GM06990 (cell line): ENCODE results near the gene DESI2.

Experiments used
- DNase-seq: peaks from one replicate; pipeline ENCODE4 v3.0.0-alpha.2; 2011; ENCODE audit not compliant: insufficient read length; ENCODE audit errors: extremely low read depth
- H3K27me3 ChIP-seq: replicated peaks from 2 replicates; pipeline ENCODE4 v1.6.0; 2011; ENCODE audit warnings: low read length; ENCODE audit not compliant: control insufficient read depth, insufficient read depth
- H3K36me3 ChIP-seq: 2 replicates; pipeline ENCODE4 v1.5.1; 2011; ENCODE audit warnings: low read length; ENCODE audit not compliant: control insufficient read depth, insufficient read depth
- H3K4me3 ChIP-seq: replicated peaks from 2 replicates; pipeline ENCODE4 v1.5.1; 2011; ENCODE audit warnings: low read depth, mild to moderate bottlenecking, control low read depth, low read length
- TF ChIP-seq, protein P1 (sequence below): IDR thresholded peaks from 2 replicates; pipeline ENCODE4 v1.5.1; 2011; ENCODE audit warnings: low read length, control low read depth, mild to moderate bottlenecking, inconsistent platforms; ENCODE audit not compliant: insufficient read depth, poor library complexity, severe bottlenecking

Gene DESI2

GRCh38 chr1:244636488-244637259 is 16.3 kb upstream of the DESI2 start:
- no peak overlapping the region for H3K4me3 ChIP-seq
- TF ChIP-seq, protein P1, sequence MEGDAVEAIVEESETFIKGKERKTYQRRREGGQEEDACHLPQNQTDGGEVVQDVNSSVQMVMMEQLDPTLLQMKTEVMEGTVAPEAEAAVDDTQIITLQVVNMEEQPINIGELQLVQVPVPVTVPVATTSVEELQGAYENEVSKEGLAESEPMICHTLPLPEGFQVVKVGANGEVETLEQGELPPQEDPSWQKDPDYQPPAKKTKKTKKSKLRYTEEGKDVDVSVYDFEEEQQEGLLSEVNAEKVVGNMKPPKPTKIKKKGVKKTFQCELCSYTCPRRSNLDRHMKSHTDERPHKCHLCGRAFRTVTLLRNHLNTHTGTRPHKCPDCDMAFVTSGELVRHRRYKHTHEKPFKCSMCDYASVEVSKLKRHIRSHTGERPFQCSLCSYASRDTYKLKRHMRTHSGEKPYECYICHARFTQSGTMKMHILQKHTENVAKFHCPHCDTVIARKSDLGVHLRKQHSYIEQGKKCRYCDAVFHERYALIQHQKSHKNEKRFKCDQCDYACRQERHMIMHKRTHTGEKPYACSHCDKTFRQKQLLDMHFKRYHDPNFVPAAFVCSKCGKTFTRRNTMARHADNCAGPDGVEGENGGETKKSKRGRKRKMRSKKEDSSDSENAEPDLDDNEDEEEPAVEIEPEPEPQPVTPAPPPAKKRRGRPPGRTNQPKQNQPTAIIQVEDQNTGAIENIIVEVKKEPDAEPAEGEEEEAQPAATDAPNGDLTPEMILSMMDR: no peak

GRCh38 chr1:244639561-244639960 is 13.4 kb upstream of the DESI2 start:
- TF ChIP-seq, protein P1: no peak

More at GRCh38 chr1:244636488-244637259, 16.3 kb upstream of the DESI2 start:
- no peaks in the 10 kb centered on the region for H3K36me3 ChIP-seq
- H3K27me3 ChIP-seq: no peaks in the 10 kb centered on the region; the same call in none of the 2 replicates
- DNase-seq: no peak

DNA sequence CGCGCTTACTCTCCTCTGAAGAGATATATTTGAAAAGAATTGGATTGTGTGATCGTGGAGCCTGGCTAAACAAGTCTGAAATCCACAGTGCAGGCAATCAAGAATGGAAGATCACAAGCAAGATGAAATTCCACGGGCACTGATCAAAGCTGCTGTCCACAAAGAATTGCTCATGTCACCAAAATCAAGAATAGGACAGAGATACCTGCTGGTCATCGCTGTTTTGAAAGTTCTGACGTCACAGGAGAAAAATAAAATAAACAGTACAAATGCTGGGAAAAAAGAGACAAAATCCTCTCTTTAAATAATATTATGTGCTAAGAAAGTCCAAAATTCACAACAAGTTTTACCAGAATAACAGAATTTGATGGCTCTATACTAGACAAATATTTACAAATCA is 12.0 kb upstream of the DESI2 start:
- Histone ChIP-seq H3K36me3 (no peaks in the 10 kb centered on the region), H3K27me3 (no peaks in the 10 kb centered on the region; the same call in none of the 2 replicates), H3K4me3 (no peak overlapping the region)
- TF ChIP-seq, protein P1: no peak
- DNase-seq: no peak

More at GRCh38 chr1:244639561-244639960, 13.4 kb upstream of the DESI2 start:
- H3K36me3 ChIP-seq: no peaks in the 10 kb centered on the region
- H3K4me3 ChIP-seq: no peak overlapping the region
- H3K27me3 ChIP-seq: no peaks in the 10 kb centered on the region; the same call in none of the 2 replicates
- DNase-seq: no peak

- H3K4me3 ChIP-seq: no peak overlapping the region
- DNase-seq: no peak
- TF ChIP-seq, protein P1: no peak
- no peaks in the 10 kb centered on the region for H3K36me3 ChIP-seq
- peaks cover 1% of the 10 kb centered on the region for H3K27me3 ChIP-seq
Measured at GRCh38 chr1:244642526-244642925, 10.4 kb upstream of the DESI2 start.

GRCh38 chr1:244642988-244643387 is 9.9 kb upstream of the DESI2 start:
- H3K4me3 ChIP-seq: no peak overlapping the region
- no peak for DNase-seq
- TF ChIP-seq, protein P1: no peak
- H3K36me3 ChIP-seq: no peaks in the 10 kb centered on the region
- H3K27me3 ChIP-seq: peaks cover 1% of the 10 kb centered on the region
